ENCODE measurements around the gene DYNLT1.

- no peak for TF ChIP-seq CTCF (IDR thresholded peaks at IDR 0.05)
- TF ChIP-seq POLR2AphosphoS5 (IDR thresholded peaks at IDR 0.05) = no peak
- TF ChIP-seq POLR2A (IDR thresholded peaks at IDR 0.05) = no peak
Observed at GRCh38 chr6:158662607-158662953, 18.0 kb upstream of the DYNLT1 start.
